Endometrial microvascular endothelial cells (primary cell): ENCODE measurements around the gene GZMM. TPM values are rescaled to one million over a fixed set of nuclear protein-coding genes. Genes with fewer than 3 reads are reported as not detected.

Source experiments
- in situ Hi-C: cut with HindIII; loops from 2 replicates; pipeline ENCODE4 v1.10.0; 2017; ENCODE audit warnings: low sequenced_read_pairs, low pct_unique_long_range_greater_than_20kb; ENCODE audit errors: inconsistent ontology term
- total RNA-seq: library from RNA; depleted of rRNA; stranded (reverse); fragments of >200 nt; gene quantifications from one replicate; pipeline ENCODE4 v1.2.3, GENCODE V29; 2015; ENCODE audit errors: inconsistent ontology term

The GZMM gene
- total RNA-seq, 1 donor from 2014 or later, result not detected

DNA sequence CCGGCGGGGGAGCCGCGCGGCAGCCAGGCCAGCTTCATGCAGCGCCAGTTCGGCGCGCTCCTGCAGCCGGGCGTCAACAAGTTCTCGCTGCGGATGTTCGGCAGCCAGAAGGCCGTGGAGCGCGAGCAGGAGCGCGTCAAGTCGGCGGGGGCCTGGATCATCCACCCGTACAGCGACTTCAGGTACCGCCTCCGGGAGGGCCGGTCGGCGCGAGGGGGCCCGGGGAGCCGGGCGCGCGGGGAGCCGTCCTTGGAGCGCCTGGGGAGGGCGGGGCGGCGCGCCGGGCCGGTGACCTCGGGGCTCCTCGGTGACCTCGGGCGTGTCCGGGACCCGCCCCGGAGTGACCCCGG is 46.5 kb downstream of the GZMM start:
- in situ Hi-C loops, result no loop called here

- in situ Hi-C loops, result no loop called here
Observed at GRCh38 chr19:590750-591098, 46.9 kb downstream of the GZMM start.

DNA sequence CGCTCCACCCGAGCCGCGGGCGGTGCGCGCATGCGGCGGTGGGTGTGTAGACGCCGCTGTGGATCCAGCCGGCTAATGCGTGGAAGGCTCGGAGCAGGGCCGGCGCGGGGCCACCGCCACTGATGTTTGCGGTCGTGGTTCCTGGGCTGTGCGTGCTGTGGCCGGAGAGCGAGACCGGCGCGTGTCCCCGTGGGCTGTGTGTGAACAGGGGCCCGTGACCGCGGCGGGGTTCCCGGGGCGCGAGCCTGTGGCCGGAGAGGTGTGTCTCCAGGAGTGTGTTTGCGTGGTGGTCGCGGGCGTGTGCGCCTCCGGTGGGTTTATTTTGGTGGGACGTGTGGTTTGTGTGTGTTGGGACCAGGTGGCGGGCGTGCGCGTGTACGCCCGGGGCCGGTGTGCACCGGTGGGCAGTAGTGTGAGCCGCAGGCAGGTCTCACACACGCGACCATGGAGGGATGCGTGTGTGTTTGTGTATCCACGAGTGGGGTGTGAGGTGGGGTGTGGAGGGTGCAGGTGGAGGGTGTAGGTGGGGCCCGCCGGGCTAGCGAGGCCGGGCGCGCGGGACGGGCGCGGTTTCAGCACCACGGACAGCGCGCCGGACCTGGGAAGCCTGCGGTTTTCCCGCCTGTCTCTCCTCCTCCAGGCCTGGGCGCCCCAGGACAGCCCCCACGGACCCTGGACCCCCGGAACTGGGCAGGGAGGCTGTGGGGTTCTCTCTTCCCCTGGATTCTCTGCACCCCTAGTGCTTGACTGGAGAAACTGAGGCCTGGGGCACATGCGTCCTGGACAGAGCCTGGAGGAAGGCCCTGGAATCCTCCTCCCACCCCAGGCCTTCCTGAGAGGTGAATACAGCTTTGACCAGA is 47.5 kb downstream of the GZMM start:
- in situ Hi-C loops, result no loop called here

GRCh38 chr19:592101-592500 is 48.2 kb downstream of the GZMM start:
- in situ Hi-C loops, result no loop called here

GRCh38 chr19:593055-593454 is 49.2 kb downstream of the GZMM start:
- in situ Hi-C loops, result no loop called here

GRCh38 chr19:593505-593904 is 49.7 kb downstream of the GZMM start:
- in situ Hi-C loops, result no loop called here

GRCh38 chr19:594265-594870 is 50.5 kb downstream of the GZMM start:
- in situ Hi-C loops, result no loop called here

- in situ Hi-C loops, result no loop called here
Observed at GRCh38 chr19:595326-596262, 51.7 kb downstream of the GZMM start.

DNA sequence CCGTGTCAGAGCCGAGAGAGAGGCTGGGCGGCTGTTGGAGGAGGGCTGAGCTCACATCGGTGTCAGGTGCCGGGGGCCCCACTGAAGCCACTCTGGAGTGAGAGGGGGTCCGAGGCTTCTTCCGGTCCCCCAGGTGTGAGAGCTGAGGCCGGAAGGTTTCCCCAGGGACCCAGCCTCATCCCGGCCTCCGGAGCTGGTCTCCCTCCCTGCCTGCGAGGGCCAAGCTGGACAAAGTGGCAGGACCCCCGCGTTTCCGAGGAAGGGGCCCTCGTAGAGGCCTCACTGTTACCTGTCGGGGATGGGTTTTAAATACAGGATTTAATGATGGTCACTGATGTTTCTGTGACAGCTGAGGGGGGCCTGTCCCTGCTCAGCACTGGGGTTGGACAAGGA is 52.4 kb downstream of the GZMM start:
- in situ Hi-C loops, result no loop called here

DNA sequence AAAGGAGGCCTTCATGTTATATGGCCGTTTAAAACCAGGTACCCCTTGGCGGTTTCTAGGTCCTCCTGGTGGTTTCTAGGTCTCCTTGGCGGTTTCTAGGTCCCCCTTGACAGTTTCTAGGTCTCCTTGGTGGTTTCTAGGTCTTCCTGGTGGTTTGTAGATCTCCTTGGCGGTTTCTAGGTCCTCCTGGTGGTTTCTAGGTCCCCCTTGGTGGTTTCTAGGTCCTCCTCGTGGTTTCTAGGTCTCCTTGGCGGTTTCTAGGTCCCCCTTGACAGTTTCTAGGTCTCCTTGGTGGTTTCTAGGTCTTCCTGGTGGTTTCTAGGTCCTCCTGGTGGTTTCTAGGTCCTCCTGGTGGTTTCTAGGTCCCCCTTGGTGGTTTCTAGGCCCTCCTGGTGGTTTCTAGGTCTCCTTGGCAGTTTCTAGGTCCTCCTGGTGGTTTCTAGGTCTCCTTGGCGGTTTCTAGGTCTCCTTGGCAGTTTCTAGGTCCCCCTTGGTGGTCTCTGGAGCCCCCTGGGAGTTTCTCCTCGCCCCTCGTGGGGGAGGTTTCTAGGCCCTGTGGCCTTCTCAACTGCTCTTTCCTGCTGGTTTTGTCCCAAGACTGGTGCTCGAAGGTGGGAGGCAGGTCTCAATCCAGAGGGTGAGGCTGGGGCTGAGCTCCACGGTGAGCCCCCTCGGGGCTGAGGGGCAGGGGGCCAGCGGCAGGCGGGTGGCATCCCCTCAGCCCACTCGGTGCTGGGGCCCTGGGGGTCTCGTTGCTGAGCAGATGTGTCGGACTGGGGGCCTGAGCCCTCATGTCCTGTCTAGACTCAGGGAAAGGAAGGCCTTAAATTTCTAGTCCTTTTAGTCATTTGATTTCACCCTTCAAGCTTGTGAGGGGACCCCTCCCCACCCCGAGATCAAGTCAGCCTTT is 53.8 kb downstream of the GZMM start:
- in situ Hi-C loops, result no loop called here

Other genes with a start within 250 kb of the GZMM start
- gene MIER2, start 199.3 kb upstream of the GZMM start, total RNA-seq, result 37.4 TPM
- gene C2CD4C, start 134.9 kb upstream of the GZMM start, total RNA-seq, result not detected
- gene SHC2, start 83.0 kb upstream of the GZMM start, total RNA-seq, result 0.37 TPM
- gene MADCAM1, start 47.6 kb upstream of the GZMM start, total RNA-seq, result not detected
- 17.6 TPM for gene TPGS1, start 36.6 kb upstream of the GZMM start, total RNA-seq
- 84.7 TPM for gene CDC34, start 12.3 kb upstream of the GZMM start, total RNA-seq
- gene BSG, start 28.5 kb downstream of the GZMM start, total RNA-seq, result 537 TPM
- 0.37 TPM for gene HCN2, start 45.8 kb downstream of the GZMM start, total RNA-seq
- 25.9 TPM for gene POLRMT, start 89.5 kb downstream of the GZMM start, total RNA-seq
- not detected for gene FGF22, start 95.8 kb downstream of the GZMM start, total RNA-seq
- 136 TPM for gene RNF126, start 119.2 kb downstream of the GZMM start, total RNA-seq
- gene FSTL3, start 132.3 kb downstream of the GZMM start, total RNA-seq, result 55.0 TPM
- not detected for gene PRSS57, start 151.4 kb downstream of the GZMM start, total RNA-seq
- gene PALM, start 164.9 kb downstream of the GZMM start, total RNA-seq, result not detected
- gene MISP, start 207.1 kb downstream of the GZMM start, total RNA-seq, result not detected